Epithelial cell of proximal tubule (primary cell): ENCODE results near the gene HTRA3. TPM values are rescaled to one million over a fixed set of nuclear protein-coding genes. Genes with fewer than 3 reads are reported as not detected.
A peak's percentile ranks its signal among the peaks of the same experiment; 100 is the strongest.

Experiments
- DNase-seq: peaks from one replicate; pipeline ENCODE4 v3.0.0-alpha.2; 2011; ENCODE audit warnings: low read depth
- H3K4me3 ChIP-seq: 2 replicates; pipeline ENCODE4 v1.5.1; 2011; ENCODE audit warnings: low read depth, mild to moderate bottlenecking, low read length
- total RNA-seq: library from RNA; depleted of rRNA; stranded (reverse); fragments of >200 nt; gene quantifications from 2 replicates; pipeline ENCODE4 v1.2.3, GENCODE V29; 2015
- TF ChIP-seq, protein P1 (sequence below): conservative IDR thresholded peaks from 2 replicates; pipeline ENCODE4 v1.5.1; 2012; ENCODE audit warnings: low read depth, mild to moderate bottlenecking, low read length

HTRA3 gene
- total RNA-seq, 1 donor from 2014 or later: 1.2 TPM

DNA sequence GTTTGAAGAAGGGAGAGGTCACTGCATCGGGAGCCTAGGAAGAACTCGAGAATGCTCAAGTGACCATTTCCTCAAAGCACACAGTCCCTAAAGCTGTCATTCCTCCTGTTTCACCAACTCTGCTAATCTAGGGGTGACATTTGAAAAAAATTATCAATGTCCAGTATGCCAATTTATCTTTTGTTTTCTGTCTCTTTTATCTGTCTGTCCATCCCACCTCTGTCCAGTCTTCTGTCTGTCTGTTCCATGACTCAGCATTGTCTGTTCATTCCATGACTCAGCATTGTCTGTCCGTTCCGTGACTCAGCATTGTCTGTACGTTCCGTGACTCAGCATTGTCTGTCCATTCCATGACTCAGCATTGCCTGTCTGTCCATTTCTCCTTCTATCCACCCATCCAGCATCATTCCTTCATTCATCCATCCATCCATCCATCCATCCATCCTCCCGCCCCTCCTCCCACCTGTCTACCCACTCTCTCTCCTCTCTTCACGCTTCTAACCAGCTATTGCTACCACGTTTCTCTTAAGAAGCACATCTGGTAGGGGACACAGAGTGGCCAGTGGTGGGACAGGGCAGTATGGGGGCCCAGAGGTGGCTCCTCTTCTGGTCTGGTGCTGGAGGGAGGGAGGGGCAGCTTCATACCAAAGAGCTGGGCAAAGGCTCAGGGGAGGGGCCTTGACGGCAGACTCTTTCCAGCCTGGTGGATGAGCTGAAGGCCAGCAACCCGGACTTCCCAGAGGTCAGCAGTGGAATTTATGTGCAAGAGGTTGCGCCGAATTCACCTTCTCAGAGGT is 34.1 kb downstream of the HTRA3 start:
- peak; percentile 48 for DNase-seq
- H3K4me3 ChIP-seq: no peak overlapping the region
- TF ChIP-seq, protein P1, sequence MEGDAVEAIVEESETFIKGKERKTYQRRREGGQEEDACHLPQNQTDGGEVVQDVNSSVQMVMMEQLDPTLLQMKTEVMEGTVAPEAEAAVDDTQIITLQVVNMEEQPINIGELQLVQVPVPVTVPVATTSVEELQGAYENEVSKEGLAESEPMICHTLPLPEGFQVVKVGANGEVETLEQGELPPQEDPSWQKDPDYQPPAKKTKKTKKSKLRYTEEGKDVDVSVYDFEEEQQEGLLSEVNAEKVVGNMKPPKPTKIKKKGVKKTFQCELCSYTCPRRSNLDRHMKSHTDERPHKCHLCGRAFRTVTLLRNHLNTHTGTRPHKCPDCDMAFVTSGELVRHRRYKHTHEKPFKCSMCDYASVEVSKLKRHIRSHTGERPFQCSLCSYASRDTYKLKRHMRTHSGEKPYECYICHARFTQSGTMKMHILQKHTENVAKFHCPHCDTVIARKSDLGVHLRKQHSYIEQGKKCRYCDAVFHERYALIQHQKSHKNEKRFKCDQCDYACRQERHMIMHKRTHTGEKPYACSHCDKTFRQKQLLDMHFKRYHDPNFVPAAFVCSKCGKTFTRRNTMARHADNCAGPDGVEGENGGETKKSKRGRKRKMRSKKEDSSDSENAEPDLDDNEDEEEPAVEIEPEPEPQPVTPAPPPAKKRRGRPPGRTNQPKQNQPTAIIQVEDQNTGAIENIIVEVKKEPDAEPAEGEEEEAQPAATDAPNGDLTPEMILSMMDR: no peak

DNA sequence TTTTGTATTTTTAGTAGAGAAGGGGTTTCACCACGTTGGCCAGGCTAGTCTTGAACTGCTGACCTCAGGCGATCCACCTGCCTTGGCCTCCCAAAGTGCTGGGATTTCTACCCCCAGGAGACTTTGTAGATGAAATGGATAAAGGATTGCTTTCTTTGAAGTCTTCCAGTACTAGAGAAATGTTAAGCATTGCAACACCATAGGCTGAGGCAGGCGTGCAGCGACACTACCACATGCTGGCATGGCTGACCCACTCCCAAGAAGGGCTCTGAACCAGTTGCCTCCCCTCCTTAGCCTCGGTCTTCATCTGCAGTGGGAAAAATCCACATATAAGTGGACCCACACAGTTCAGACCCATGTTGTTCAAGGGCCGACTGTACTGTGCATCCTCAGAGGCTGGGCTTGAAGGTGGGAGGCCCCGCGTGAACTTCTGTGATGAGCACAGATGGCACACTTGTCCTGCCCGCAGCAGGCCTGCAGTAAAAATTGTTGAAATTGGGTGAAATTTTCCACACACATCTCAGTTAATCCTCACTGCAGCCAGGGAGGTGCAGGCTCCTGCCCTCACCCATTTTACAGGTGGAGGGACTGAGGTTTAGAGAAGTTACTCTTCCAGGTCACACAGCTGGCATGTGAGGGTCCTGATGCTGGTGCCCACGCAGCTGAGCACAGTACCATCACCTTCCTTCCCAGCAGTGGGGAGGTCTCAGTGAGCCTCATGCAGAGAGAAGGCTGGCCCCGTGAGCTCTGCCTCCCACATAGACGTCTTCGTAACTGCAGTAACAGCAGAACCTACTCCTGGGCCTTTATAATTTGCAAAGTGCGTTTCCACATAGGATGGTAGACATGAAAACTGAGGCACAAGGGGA is 35.5 kb downstream of the HTRA3 start:
- no peak overlapping the region for H3K4me3 ChIP-seq
- TF ChIP-seq, protein P1: no peak
- DNase-seq: no peak

DNA sequence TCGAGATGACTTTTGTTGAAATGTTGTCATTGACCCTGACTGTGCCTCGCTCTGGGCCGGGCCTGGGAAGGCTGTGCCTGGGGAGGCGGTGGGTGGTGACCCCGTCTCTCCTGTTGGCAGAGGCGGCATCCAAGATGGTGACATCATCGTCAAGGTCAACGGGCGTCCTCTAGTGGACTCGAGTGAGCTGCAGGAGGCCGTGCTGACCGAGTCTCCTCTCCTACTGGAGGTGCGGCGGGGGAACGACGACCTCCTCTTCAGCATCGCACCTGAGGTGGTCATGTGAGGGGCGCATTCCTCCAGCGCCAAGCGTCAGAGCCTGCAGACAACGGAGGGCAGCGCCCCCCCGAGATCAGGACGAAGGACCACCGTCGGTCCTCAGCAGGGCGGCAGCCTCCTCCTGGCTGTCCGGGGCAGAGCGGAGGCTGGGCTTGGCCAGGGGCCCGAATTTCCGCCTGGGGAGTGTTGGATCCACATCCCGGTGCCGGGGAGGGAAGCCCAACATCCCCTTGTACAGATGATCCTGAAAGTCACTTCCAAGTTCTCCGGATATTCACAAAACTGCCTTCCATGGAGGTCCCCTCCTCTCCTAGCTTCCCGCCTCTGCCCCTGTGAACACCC is 36.4 kb downstream of the HTRA3 start:
- TF ChIP-seq, protein P1: no peak
- DNase-seq: no peak
- H3K4me3 ChIP-seq: no peak overlapping the region

DNA sequence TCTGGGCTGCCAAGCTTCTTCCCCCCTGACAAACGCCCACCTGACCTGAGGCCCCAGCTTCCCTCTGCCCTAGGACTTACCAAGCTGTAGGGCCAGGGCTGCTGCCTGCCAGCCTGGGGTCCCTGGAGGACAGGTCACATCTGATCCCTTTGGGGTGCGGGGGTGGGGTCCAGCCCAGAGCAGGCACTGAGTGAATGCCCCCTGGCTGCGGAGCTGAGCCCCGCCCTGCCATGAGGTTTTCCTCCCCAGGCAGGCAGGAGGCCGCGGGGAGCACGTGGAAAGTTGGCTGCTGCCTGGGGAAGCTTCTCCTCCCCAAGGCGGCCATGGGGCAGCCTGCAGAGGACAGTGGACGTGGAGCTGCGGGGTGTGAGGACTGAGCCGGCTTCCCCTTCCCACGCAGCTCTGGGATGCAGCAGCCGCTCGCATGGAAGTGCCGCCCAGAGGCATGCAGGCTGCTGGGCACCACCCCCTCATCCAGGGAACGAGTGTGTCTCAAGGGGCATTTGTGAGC is 37.0 kb downstream of the HTRA3 start:
- H3K4me3 ChIP-seq: no peak overlapping the region
- DNase-seq: no peak
- TF ChIP-seq, protein P1: no peak

DNA sequence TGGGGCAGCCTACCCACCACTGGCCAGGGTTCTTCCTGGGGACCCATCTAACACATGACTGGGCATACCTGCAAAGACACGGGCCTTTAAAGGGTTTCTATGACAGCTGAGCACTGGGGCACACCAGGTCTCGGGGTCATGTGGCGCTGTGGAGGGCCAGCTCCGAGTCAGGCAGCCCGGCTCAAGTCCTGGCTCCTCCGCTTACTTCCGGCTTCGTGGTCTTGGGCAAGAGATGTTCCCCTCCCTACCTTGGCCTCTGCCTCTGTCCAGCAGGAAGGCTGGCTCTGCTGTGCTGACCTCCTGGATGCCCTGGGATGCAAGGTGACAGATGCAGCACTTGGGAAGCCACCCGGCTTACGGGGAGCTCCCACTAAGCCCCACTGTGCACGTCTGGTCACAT is 37.6 kb downstream of the HTRA3 start:
- TF ChIP-seq, protein P1: no peak
- H3K4me3 ChIP-seq: no peak overlapping the region
- no peak for DNase-seq

DNA sequence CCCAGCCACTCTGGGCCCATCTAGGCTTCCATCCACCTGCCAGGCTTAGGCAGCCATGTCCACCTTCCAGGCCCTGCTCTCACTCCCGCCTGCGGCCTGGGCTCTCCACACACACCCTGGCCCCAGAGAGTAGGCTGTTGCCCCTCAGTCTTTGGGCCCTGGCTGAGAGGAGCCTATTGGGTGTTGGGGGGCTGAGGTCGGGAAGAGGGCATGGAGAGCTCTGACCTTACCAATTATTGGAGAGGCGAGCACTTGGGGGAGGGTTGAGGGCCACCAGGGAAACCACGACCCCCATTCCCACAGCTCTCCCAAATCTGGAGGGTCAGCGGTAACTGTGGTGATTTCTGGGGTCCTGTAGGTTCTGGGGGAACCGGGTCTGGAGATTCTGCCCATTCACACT is 38.2 kb downstream of the HTRA3 start:
- no peak overlapping the region for H3K4me3 ChIP-seq
- DNase-seq: no peak
- TF ChIP-seq, protein P1: no peak
